Stimulated activated CD8-positive, alpha-beta memory T cell treated with anti-CD3 and anti-CD28 coated beads, Interleukin-15, amount 100 ng/mL, for 4 hours (primary cell): ENCODE data around the gene KRT23.
"Not testable (repeated sequence)": the region's sequence is repeated elsewhere in the genome, so short reads cannot be mapped to it uniquely, and the experiment has no call there.

Experiments
- DNase-seq, 2 donors: peaks; one replicate each; pipeline ENCODE4 v3.0.0-alpha.2; 2020; ENCODE audit warnings: low read depth in 2 of 2

The KRT23 gene

DNA sequence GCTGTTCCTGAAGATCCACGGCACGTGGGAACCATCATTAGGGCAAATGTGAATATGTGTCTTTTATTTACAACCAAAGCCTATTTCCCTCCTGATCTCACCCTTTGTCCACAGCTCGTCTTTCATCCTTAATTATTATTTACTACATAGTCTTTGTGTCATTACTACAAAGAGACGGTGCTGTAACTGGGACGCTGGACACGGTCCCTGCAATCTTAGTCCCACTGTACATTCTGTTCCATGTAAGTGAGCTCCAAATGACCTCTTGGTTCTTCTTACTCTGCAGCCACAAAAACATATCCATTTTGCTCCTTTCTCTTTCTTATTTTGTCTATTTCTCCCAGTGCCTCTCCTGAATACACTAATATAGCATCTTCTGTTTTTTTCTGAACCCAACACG, 12.7 kb upstream of the KRT23 start:
- no peak for DNase-seq

GRCh38 chr17:40949418-40949817, 12.0 kb upstream of the KRT23 start:
- no peak for DNase-seq

DNA sequence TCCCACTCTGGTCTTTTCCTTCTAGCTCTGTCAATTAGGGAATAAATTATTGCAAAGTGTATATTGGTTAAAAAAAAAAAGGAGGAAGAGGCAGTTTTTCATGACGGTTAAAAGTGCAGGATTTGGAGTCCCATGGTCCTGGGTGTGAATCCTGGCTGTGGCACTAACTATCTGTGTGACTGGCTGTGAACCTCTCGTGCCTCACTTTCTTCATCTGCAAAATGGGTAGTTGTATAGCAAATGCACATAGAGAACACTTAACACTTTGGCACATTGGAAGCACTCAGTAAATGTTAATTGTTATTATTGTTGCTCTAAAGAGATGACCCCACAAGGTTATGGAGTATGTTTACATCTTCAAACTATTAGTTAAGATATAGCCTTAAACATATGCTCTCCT, 10.5 kb upstream of the KRT23 start:
- DNase-seq: no peak

DNA sequence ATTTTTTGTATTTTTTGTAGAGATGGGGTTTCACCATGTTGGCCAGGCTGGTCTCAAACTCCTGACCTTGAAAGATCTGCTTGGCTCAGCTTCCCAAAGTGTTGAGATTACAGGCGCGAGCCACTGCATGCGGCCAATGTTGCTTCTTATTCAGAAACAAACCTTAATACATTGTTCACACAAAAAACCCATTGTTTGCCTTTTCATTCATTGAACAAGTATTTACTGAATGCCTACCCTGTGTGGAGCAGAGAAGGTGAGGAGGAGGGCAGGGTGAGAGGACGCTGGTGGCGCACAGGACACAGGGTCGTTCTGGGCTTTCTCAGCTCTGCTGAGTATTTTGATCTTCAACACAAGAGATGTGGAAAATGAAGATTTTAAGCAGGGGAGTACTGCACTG, 8.0 kb upstream of the KRT23 start:
- no peak for DNase-seq

DNA sequence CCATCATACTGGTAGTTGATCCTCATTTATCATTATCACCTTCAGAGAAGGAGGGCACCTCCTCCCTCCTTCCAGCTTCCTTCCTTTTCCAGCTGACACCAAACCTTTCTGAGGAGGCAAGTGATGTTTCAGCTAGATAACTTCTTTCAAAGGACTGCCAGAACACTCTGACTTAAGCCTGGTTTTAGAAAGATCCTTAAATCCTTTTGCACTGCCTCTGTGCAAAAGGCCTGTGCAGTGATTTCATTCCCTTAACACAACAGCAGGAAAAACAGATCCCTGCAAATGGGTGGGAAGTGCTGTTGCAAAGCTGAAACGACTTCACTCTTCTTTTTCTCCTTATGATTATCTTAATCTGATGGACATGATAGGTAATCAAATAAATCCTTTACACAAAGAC, 7.1 kb upstream of the KRT23 start:
- DNase-seq: no peak

- no peak for DNase-seq
These were observed 5.1 kb upstream of the KRT23 start for GRCh38 chr17:40942553-40942952.

DNA sequence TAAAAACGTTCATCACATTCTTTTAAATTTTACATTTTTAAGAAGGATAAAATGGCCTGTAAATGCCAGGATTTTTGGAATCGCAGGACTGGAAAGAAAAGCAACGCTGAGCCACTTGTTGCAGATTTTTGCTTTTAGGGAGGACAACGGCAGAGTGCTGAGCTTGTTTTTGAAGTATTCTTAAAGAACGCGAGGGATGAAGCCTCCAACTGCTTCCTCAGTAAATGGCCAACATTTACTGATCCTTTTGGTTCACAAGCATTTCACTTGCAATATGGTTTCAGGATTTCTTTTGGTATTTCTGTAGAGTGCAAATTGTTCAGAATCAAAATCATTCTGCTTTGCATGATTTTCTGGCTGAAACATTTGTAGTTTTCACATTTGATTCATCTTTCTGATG, 2.8 kb upstream of the KRT23 start:
- no peak for DNase-seq

DNA sequence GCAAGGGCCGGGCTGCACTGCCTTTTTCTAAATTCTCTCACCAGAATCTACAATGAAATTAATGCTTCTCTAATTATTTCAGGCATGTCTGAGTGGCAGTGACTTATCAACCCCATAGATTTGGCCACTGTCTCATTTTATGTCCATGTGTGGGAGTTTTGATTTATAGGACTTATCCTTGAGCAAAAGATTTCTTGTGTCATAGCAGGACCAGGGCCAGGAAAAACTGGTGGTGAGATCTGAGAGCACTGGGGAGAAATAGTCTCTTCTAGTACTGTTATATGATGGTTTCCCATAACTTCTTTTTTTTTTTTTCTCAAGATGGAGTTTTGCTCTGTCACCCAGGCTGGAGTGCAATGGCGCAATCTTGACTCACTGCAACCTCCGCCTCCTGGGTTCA, 1.5 kb upstream of the KRT23 start:
- no peak for DNase-seq

- DNase-seq: no peak
These were observed 470 bp downstream of the KRT23 start for GRCh38 chr17:40936976-40937375.

GRCh38 chr17:40936437-40936971, 942 bp downstream of the KRT23 start:
- no peak for DNase-seq

DNA sequence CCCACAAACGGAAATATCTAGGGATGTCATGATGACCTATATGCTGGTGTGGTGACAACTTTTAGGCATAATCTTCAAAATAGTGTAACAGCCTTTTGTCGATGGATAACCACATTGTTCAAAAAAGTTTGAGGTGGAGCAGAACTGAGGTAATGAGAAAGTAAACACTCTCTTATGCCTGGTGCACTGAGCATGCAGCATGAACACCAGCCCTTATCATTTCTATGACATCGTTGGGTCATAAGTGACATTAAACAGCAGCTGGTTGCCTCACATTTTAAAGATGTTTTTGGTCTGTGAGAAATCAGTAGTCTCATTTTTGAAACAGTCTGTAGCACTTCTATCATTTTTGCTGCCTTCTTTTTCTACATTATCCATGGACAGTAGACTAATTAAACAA, 1.8 kb downstream of the KRT23 start:
- DNase-seq: no peak

- no peak for DNase-seq
These were observed 4.8 kb downstream of the KRT23 start for GRCh38 chr17:40932608-40933007.

GRCh38 chr17:40931311-40931710, 6.1 kb downstream of the KRT23 start:
- no peak for DNase-seq

GRCh38 chr17:40926341-40926740, 11.1 kb downstream of the KRT23 start:
- no peak for DNase-seq

- no peak for DNase-seq
These were observed 15.2 kb downstream of the KRT23 start for GRCh38 chr17:40922239-40922638.

DNA sequence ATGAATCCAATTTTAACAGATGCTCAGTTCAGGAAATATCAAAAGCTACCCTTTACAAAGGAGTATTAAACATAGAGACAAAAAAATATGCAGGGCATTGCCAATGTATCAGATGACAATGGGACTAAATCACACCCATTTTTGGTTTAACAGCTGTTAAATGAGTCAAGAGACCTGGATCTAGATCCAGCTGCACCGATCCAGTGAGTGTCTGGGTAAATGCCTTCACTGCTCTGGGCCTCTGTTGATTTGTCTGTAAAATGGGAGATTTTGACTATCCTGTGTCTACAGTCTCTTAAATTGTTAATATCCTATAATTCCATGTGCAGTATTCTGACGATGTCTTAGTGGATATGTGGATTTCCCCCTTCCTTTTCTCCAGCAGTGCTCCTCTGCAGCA, 16.4 kb downstream of the KRT23 start:
- no peak for DNase-seq

- DNase-seq: not testable (repeated sequence)
These were observed 20.3 kb downstream of the KRT23 start for GRCh38 chr17:40917116-40917515.

GRCh38 chr17:40916366-40916765, 21.1 kb downstream of the KRT23 start:
- DNase-seq: no peak

DNA sequence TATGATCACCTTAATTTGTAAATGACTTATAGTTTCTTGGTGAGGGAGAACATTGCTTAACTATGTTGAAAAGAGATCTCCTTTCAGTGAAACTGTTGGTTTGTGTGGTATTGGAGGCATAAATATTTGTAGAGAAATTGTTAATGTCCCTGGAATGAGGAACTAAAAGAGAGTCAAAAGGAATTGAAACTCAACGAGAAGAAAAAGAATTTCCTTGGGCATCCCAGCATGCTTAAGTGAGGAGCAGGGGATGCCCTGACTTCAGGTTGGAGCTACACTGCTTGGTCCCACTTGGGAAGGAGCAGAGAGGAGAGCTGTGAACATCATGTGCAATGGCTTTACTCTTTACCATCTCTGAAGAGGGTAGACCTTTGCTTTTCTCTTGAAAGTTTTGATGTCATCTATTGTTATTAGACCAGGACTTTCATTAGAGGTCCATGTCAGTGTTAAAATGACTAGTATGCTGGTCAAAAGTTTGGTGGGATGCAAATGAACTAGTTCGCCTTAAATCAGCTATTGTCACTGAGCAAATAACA, 21.7 kb downstream of the KRT23 start:
- DNase-seq: no peak

GRCh38 chr17:40915199-40915661, 22.2 kb downstream of the KRT23 start:
- no peak for DNase-seq

DNA sequence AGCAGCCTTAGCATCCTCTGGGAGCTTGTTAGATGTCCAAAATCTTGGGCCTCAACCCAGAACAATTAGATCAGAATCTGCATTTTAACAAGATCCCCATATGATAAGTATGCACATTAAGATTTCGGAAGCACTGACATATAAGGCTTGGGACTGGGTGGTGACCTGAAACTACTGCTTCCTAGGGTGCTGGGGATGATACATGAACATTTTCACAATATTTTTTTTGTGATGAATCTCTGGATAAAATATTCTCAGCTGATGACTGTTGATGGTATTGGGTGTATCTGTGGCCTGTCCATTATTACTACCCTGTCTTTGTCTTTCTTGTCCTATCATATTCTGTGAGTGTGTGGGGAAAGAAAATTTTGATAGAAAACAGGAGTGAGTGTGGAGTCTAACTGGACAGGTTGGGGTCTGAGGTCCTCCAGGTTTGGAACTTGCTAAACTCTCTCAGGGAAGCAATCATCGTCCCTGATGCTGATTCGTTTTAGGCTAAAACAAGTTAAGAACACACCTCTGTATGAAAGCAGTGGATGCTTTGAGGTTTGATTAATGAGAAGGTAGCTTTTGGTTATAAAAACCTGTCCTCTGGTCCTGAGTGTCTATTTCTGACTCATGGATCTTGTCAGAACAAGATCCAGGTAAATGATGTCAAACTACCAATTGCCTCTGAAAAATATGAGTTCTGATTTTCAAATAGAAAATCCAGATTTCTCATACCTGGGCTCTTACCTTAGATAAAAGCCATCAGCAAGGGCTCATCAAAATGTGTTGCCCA, 23.2 kb downstream of the KRT23 start:
- no peak for DNase-seq

DNA sequence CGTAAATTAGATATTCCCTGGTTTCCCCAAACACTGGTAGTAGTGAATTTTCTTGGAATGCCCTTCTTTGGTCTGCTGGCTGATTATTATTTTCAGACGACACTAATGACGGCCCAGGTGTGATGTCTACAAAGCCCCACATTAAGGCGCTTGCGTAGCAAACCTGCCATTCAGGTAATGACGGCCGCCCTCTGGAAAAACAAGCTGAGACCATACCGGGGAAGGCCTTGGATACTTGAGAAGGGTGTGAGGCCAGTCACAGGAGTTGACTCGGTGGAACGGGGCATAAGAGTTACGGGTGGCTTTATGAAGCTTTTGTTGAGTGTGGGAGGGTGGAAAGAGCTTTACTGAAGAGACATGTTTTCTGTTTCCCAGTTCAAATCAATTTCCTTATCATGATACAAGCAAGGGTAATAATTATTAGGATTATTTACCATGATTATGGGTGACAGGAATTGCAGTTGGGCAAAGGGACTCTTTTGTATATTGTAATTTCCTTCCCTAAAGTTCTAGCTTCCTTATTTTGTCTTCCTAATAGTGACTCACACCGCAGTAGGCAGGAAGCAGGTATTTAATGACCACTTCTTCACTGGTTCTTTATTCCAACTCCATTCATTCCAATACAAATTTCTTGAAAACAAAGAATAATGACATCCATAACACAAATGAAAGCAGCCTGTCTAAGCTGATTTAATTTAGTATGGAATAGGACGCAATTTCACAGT, 24.8 kb downstream of the KRT23 start:
- no peak for DNase-seq

GRCh38 chr17:40910441-40910841, 27.0 kb downstream of the KRT23 start:
- DNase-seq: no peak
